Mesendoderm (in vitro differentiated cells): ENCODE measurements around the gene POGLUT3. TPM values are rescaled to one million over a fixed set of nuclear protein-coding genes. Genes with fewer than 3 reads are reported as not detected.

Experiments
- DNase-seq: peaks from one replicate; pipeline ENCODE4 v3.0.0; 2013
- H2AK5ac ChIP-seq: 2 replicates; pipeline ENCODE4 v1.6.1; 2013; ENCODE audit warnings: low read length, inconsistent platforms
- H2BK120ac ChIP-seq: 2 replicates; pipeline ENCODE4 v1.6.1; 2013; ENCODE audit warnings: low read depth, mild to moderate bottlenecking, low read length, moderate library complexity, mixed read lengths
- H2BK15ac ChIP-seq: replicated peaks from 2 replicates; pipeline ENCODE4 v1.6.1; 2013; ENCODE audit warnings: low read depth, mild to moderate bottlenecking, moderate library complexity
- H2BK5ac ChIP-seq: 2 replicates; pipeline ENCODE4 v1.6.1; 2013; ENCODE audit warnings: low read length, inconsistent platforms
- H3K18ac ChIP-seq: 2 replicates; pipeline ENCODE4 v1.6.1; 2013; ENCODE audit warnings: mild to moderate bottlenecking, low read length, mixed read lengths
- H3K23ac ChIP-seq: one replicate; pipeline ENCODE4 v1.6.1; 2013; ENCODE audit warnings: low read length
- H3K27ac ChIP-seq: 2 replicates; pipeline ENCODE4 v1.5.1; 2013; ENCODE audit warnings: low read depth, mild to moderate bottlenecking, inconsistent platforms, low read length, moderate library complexity
- H3K27me3 ChIP-seq: 2 replicates; pipeline ENCODE4 v1.6.1; 2013; ENCODE audit warnings: low read length, control low read depth, mild to moderate bottlenecking, inconsistent platforms; ENCODE audit not compliant: insufficient read depth, poor library complexity
- H3K36me3 ChIP-seq: 2 replicates; pipeline ENCODE4 v1.6.1; 2013; ENCODE audit warnings: low read length, inconsistent platforms; ENCODE audit not compliant: control insufficient read depth, insufficient read depth
- H3K4ac ChIP-seq: one replicate; pipeline ENCODE4 v1.6.1; 2013; ENCODE audit warnings: low read depth, mild to moderate bottlenecking, low read length, moderate library complexity
- H3K4me1 ChIP-seq: 2 replicates; pipeline ENCODE4 v1.6.1; 2013; ENCODE audit warnings: low read depth, low read length, inconsistent platforms; ENCODE audit not compliant: control insufficient read depth
- H3K4me2 ChIP-seq: 2 replicates; pipeline ENCODE4 v1.6.1; 2013; ENCODE audit warnings: low read length
- H3K4me3 ChIP-seq: 2 replicates; pipeline ENCODE4 v1.5.1; 2013; ENCODE audit warnings: mild to moderate bottlenecking, low read length
- H3K56ac ChIP-seq: one replicate; pipeline ENCODE4 v1.6.1; 2013; ENCODE audit warnings: low read length
- H3K79me1 ChIP-seq: 2 replicates; pipeline ENCODE4 v1.6.1; 2013; ENCODE audit warnings: low read length, inconsistent platforms
- H3K79me2 ChIP-seq: 2 replicates; pipeline ENCODE4 v1.6.1; 2013; ENCODE audit warnings: mild to moderate bottlenecking, low read length; ENCODE audit not compliant: control insufficient read depth, insufficient read depth
- H3K9ac ChIP-seq: 2 replicates; pipeline ENCODE4 v1.6.1; 2013; ENCODE audit warnings: low read length, inconsistent platforms
- H4K5ac ChIP-seq: one replicate; pipeline ENCODE4 v1.6.1; 2013; ENCODE audit warnings: low read length
- H4K8ac ChIP-seq: one replicate; pipeline ENCODE4 v1.6.1; 2013; ENCODE audit warnings: low read depth, mild to moderate bottlenecking, control low read depth, low read length, moderate library complexity
- WGBS: extraction: QIAGEN DNeasy Blood & Tissue Kit; methylation state at CpG from one replicate; pipeline ENCODE4 v1.1.7; 2013; ENCODE audit warnings: low lambda C conversion rate, missing lambda C conversion rate; ENCODE audit not compliant: insufficient coverage; ENCODE audit errors: extremely low coverage; 5-methylcytosine and 5-hydroxymethylcytosine counted together
- polyA plus RNA-seq, 2 experiments: library from polyadenylated mRNA; stranded (reverse); fragments of 200-250 nt; gene quantifications; one replicate each; pipeline ENCODE4 v1.2.3, GENCODE V29; 2013

The POGLUT3 gene
- 16.5 TPM for polyA plus RNA-seq (2013, experiment 1 of 2)
- polyA plus RNA-seq (2013, experiment 2 of 2): 16.4 TPM

- Histone ChIP-seq H3K56ac (peak within 1 kb of the TSS; percentile 92), H3K4ac (no peak within 1 kb of the TSS), H3K79me1 (no peaks in the 10 kb centered on the region), H3K9ac (peak within 1 kb of the TSS; percentile 84), H3K23ac (no peak within 1 kb of the TSS), H3K4me3 (peak within 1 kb of the TSS; percentile 57), H4K5ac (no peak within 1 kb of the TSS), H2AK5ac (no peak within 1 kb of the TSS), H4K8ac (peak within 1 kb of the TSS; percentile 58), H2BK120ac (peak within 1 kb of the TSS; percentile 35), H2BK15ac (no peak within 1 kb of the TSS), H3K18ac (peak within 1 kb of the TSS; percentile 95), H3K4me1 (peaks cover 4% of the 10 kb centered on the region), H3K79me2 (no peaks in the 10 kb centered on the region), H3K27me3 (no peaks in the 10 kb centered on the region), H3K27ac (peak within 1 kb of the TSS; percentile 84), H3K4me2 (peak within 1 kb of the TSS; percentile 83), H2BK5ac (peak within 1 kb of the TSS; percentile 48), H3K36me3 (no peaks in the 10 kb centered on the region)
- WGBS: no CpG with 5 or more reads among the region's 84 CpGs
- DNase-seq: peak; percentile 68
Observed at GRCh38 chr11:108498046-108498815, at the start of gene POGLUT3. TSS of gene POGLUT3 (minus strand) at chr11:108498384. CDS start at chr11:108498366, 18 bp downstream.

- Histone ChIP-seq H3K79me2 (no peaks in the 10 kb centered on the region), H3K27me3 (no peaks in the 10 kb centered on the region), H3K4me2 (no peak overlapping the region), H3K4ac (no peak overlapping the region), H2AK5ac (no peak overlapping the region), H2BK15ac (no peak overlapping the region), H2BK120ac (no peak overlapping the region), H3K4me3 (no peak overlapping the region), H3K36me3 (no peaks in the 10 kb centered on the region), H4K8ac (no peak overlapping the region), H3K27ac (no peak overlapping the region), H4K5ac (no peak overlapping the region), H3K18ac (no peak overlapping the region), H3K4me1 (no peaks in the 10 kb centered on the region), H2BK5ac (no peak overlapping the region), H3K79me1 (no peaks in the 10 kb centered on the region), H3K9ac (no peak overlapping the region), H3K56ac (no peak overlapping the region), H3K23ac (no peak overlapping the region)
- no peak for DNase-seq
- no CpG with 5 or more reads among the region's 5 CpGs for WGBS
Observed at GRCh38 chr11:108545909-108546501, 47.8 kb upstream of the POGLUT3 start.

GRCh38 chr11:108543316-108543964 is 45.3 kb upstream of the POGLUT3 start:
- no peak overlapping the region for H4K5ac ChIP-seq
- no peak overlapping the region for H4K8ac ChIP-seq
- no peak overlapping the region for H2BK5ac ChIP-seq
- H3K4me1 ChIP-seq: no peaks in the 10 kb centered on the region
- no peak overlapping the region for H3K4ac ChIP-seq
- no peaks in the 10 kb centered on the region for H3K27me3 ChIP-seq
- DNase-seq: no peak
- no peak overlapping the region for H3K18ac ChIP-seq
- H3K79me2 ChIP-seq: no peaks in the 10 kb centered on the region
- no peak overlapping the region for H2BK15ac ChIP-seq
- H3K9ac ChIP-seq: no peak overlapping the region
- H3K56ac ChIP-seq: no peak overlapping the region
- no CpG with 5 or more reads among the region's 5 CpGs for WGBS
- H2AK5ac ChIP-seq: no peak overlapping the region
- H3K4me3 ChIP-seq: no peak overlapping the region
- no peaks in the 10 kb centered on the region for H3K36me3 ChIP-seq
- H3K23ac ChIP-seq: no peak overlapping the region
- no peak overlapping the region for H3K27ac ChIP-seq
- H2BK120ac ChIP-seq: no peak overlapping the region
- H3K4me2 ChIP-seq: no peak overlapping the region
- no peaks in the 10 kb centered on the region for H3K79me1 ChIP-seq

- Histone ChIP-seq H3K18ac (no peak overlapping the region), H3K36me3 (no peaks in the 10 kb centered on the region), H2AK5ac (no peak overlapping the region), H3K79me2 (no peaks in the 10 kb centered on the region), H3K4ac (no peak overlapping the region), H3K4me1 (no peaks in the 10 kb centered on the region), H4K8ac (no peak overlapping the region), H2BK120ac (no peak overlapping the region), H3K4me3 (no peak overlapping the region), H2BK5ac (no peak overlapping the region), H3K56ac (no peak overlapping the region), H3K23ac (no peak overlapping the region), H2BK15ac (no peak overlapping the region), H3K4me2 (no peak overlapping the region), H3K79me1 (no peaks in the 10 kb centered on the region), H3K27ac (no peak overlapping the region), H3K27me3 (no peaks in the 10 kb centered on the region), H4K5ac (no peak overlapping the region), H3K9ac (no peak overlapping the region)
- DNase-seq: no peak
Observed at GRCh38 chr11:108541531-108541930, 43.3 kb upstream of the POGLUT3 start.

GRCh38 chr11:108538502-108538901 is 40.3 kb upstream of the POGLUT3 start:
- Histone ChIP-seq H2BK120ac (no peak overlapping the region), H3K4me1 (no peaks in the 10 kb centered on the region), H2AK5ac (no peak overlapping the region), H3K79me2 (no peaks in the 10 kb centered on the region), H2BK15ac (no peak overlapping the region), H3K27me3 (no peaks in the 10 kb centered on the region), H3K56ac (no peak overlapping the region), H3K27ac (no peak overlapping the region), H3K36me3 (no peaks in the 10 kb centered on the region), H4K5ac (no peak overlapping the region), H3K9ac (no peak overlapping the region), H3K79me1 (no peaks in the 10 kb centered on the region), H3K4me2 (no peak overlapping the region), H2BK5ac (no peak overlapping the region), H3K18ac (no peak overlapping the region), H3K4ac (no peak overlapping the region), H4K8ac (no peak overlapping the region), H3K23ac (no peak overlapping the region), H3K4me3 (no peak overlapping the region)
- no CpG with 5 or more reads among the region's 4 CpGs for WGBS
- DNase-seq: no peak
